Spleen (tissue), 11 donors: ENCODE measurements around the gene TXNL4A. TPM values are rescaled to one million over a fixed set of nuclear protein-coding genes. Genes with fewer than 3 reads are reported as not detected.
A peak's percentile ranks its signal among the peaks of the same experiment; 100 is the strongest.

ENCODE experiments used
- DNase-seq: peaks from one replicate; pipeline ENCODE4 v3.0.0-alpha.2; 2020
- H3K27ac ChIP-seq, 8 donors: fragments of 200-600 bp; sonication (generic) in 7 of 8; 1 replicate in 4 of 8; 2 replicates in 4 of 8; pipeline versions ENCODE4 v1.5.0 to v1.8.0; 2016 to 2021; ENCODE audit warnings: inconsistent platforms in 4 of 8, mild to moderate bottlenecking in 4 of 8, moderate library complexity in 1 of 8
- H3K27me3 ChIP-seq, 7 donors: fragments of 200-600 bp; sonication (generic) in 6 of 7; replicated peaks in 1 of 7; 1 replicate in 4 of 7; 2 replicates in 3 of 7; pipeline versions ENCODE4 v1.5.0 to v1.8.0; 2016 to 2021; ENCODE audit warnings: inconsistent platforms in 3 of 7, mild to moderate bottlenecking in 1 of 7
- H3K36me3 ChIP-seq, 6 donors: fragments of 200-600 bp; sonication (generic) in 5 of 6; 1 replicate in 4 of 6; 2 replicates in 2 of 6; pipeline versions ENCODE4 v1.5.0 to v1.8.0; 2016 to 2021; ENCODE audit warnings: inconsistent platforms in 2 of 6
- H3K4me1 ChIP-seq, 6 donors: fragments of 200-600 bp; sonication (generic) in 5 of 6; 1 replicate in 3 of 6; 2 replicates in 3 of 6; pipeline versions ENCODE4 v1.5.0 to v1.8.0; 2016 to 2021; ENCODE audit warnings: inconsistent platforms in 3 of 6
- H3K4me3 ChIP-seq, 8 donors: fragments of 200-600 bp; sonication (generic) in 7 of 8; 1 replicate in 4 of 8; 2 replicates in 4 of 8; pipeline versions ENCODE4 v1.5.0 to v1.8.0; 2016 to 2021; ENCODE audit warnings: inconsistent platforms in 4 of 8, mild to moderate bottlenecking in 4 of 8, moderate library complexity in 2 of 8
- H3K9me3 ChIP-seq, 8 donors: fragments of 200-600 bp; sonication (generic) in 7 of 8; 1 replicate in 4 of 8; 2 replicates in 4 of 8; pipeline versions ENCODE4 v1.5.0 to v1.8.0; 2016 to 2021; ENCODE audit warnings: inconsistent platforms in 4 of 8
- CTCF ChIP-seq, 11 experiments: fragments of 200-600 bp in 7 of 11; fragments of 450-650 bp in 4 of 11; sonication (generic) in 4 of 11; IDR thresholded peaks in 8 of 11; conservative IDR thresholded peaks in 3 of 11; 1 replicate in 7 of 11; 2 replicates in 4 of 11; pipeline versions ENCODE4 v1.4.0 to v1.8.0; 2016 to 2021; ENCODE audit warnings: antibody characterized with exemption in 11 of 11, inconsistent platforms in 4 of 11, mild to moderate bottlenecking in 1 of 11
- POLR2A ChIP-seq, 3 donors: fragments of 450-650 bp; IDR thresholded peaks; one replicate each; pipeline ENCODE4 v1.5.1; 2017; ENCODE audit warnings: antibody characterized with exemption in 3 of 3, mild to moderate bottlenecking in 1 of 3
- POLR2AphosphoS5 ChIP-seq, 3 donors: sonication (generic); formaldehyde crosslinking; IDR thresholded peaks; one replicate each; pipeline ENCODE4 v1.5.1; 2017; ENCODE audit warnings: antibody characterized with exemption in 3 of 3
- WGBS, 5 donors: extraction: QIAGEN DNeasy Blood & Tissue Kit in 3 of 5; methylation state at CpG; one replicate each; pipeline versions ENCODE4 v1.1.5 to v1.1.7; 2013 to 2018; 5-methylcytosine and 5-hydroxymethylcytosine counted together
- intact Hi-C: fragments of 100-400 bp; cut with DNase I; formaldehyde crosslinking; loops from one replicate; pipeline ENCODE4 v1.15.0; 2023; ENCODE audit warnings: low total_unique reads
- polyA plus RNA-seq, 3 donors: library from polyadenylated mRNA; stranded (reverse); fragments of 200-250 nt; gene quantifications; one replicate each; pipeline ENCODE4 v1.2.1, GENCODE V29; 2013
- total RNA-seq, 7 donors: library from RNA; depleted of rRNA in 3 of 7; stranded (reverse); fragments of >200 nt in 3 of 7; fragmentation: NEBNext Ultra II Directional in 4 of 7; extraction: Animal tissue kit (Norgen Biotek cat#: 25700) in 4 of 7; gene quantifications; one replicate each; pipeline versions ENCODE4 v1.1.0 to v1.2.1, GENCODE V29; 2016 to 2021
- donor health status: healthy with polysubstance abuse.
- donor health status: DM: no; HTN: no; CAD: no; lungs with moderate emphysema.
- donor health status: DM: no; HTN: no; CAD: no.
- donor health status: Bipolar disorder and iron deficiency.
- donor health status: healthy.
- donor health status: DM: no; HTN: no; CAD: no.
- donor health status: DM: yes; HTN: yes; CAD: no.

Gene TXNL4A
- total and polyA plus RNA-seq, 10 donors, result 20.7 to 98.5 (median 69.3) TPM

- peak; percentile 67 for DNase-seq
Observed at GRCh38 chr18:79943608-79944125, 44.7 kb downstream of the TXNL4A start.

GRCh38 chr18:79942786-79943607, 45.4 kb downstream of the TXNL4A start:
- Histone ChIP-seq H3K27me3 (no peaks in the 10 kb centered on the region), H3K9me3 (no peaks in the 10 kb centered on the region), H3K27ac (peak overlapping the region in 1 of 8 donors; percentile 1), H3K4me1 (peaks cover 9 to 74% (median 37%) of the 10 kb centered on the region in 6 donors), H3K4me3 (no peak overlapping the region), H3K36me3 (peaks cover 0 to 87% (median 42%) of the 10 kb centered on the region in 6 donors)
- intact Hi-C loops, result loop anchor here (10.0 kb wide), 1 partner anchor 258 kb away; no protein-coding TSS in a partner anchor
- peak; percentile 68 for DNase-seq
- WGBS, 5 donors, result 86 to 93% (median 92%) methylated on average over 28 to 31 of the region's 31 CpGs
- TF ChIP-seq POLR2AphosphoS5 (IDR thresholded peaks at IDR 0.05) (no peak), CTCF (IDR thresholded peaks at IDR 0.05 in 8 of 11, conservative IDR thresholded peaks at IDR 0.05 in 3 of 11) (no peak), POLR2A (IDR thresholded peaks at IDR 0.05) (no peak)

More at GRCh38 chr18:79943608-79944125, 44.7 kb downstream of the TXNL4A start:
- intact Hi-C loops, result loop anchor here (10.0 kb wide), 1 partner anchor 259 kb away; no protein-coding TSS in a partner anchor
- H3K27me3 ChIP-seq, result no peaks in the 10 kb centered on the region
- 86 to 99% (median 96%) methylated on average over 10 to 20 of the region's 20 CpGs for WGBS, 5 donors
- H3K4me1 ChIP-seq, result peaks cover 10 to 74% (median 43%) of the 10 kb centered on the region in 6 donors
- no peak overlapping the region for H3K4me3 ChIP-seq
- TF ChIP-seq CTCF (IDR thresholded peaks at IDR 0.05 in 8 of 11, conservative IDR thresholded peaks at IDR 0.05 in 3 of 11), result no peak
- TF ChIP-seq POLR2AphosphoS5 (IDR thresholded peaks at IDR 0.05), result no peak
- TF ChIP-seq POLR2A (IDR thresholded peaks at IDR 0.05), result no peak
- H3K27ac ChIP-seq, result peak overlapping the region in 3 of 8 donors; percentile 2 to 37 (median 4)
- H3K36me3 ChIP-seq, result peaks cover 0 to 87% (median 39%) of the 10 kb centered on the region in 6 donors
- no peaks in the 10 kb centered on the region for H3K9me3 ChIP-seq

GRCh38 chr18:79942211-79942610, 46.2 kb downstream of the TXNL4A start:
- no peak overlapping the region for H3K27ac ChIP-seq
- peak; percentile 41 for DNase-seq
- intact Hi-C loops, result loop anchor here (10.0 kb wide), 1 partner anchor 257 kb away; no protein-coding TSS in a partner anchor
- H3K4me1 ChIP-seq, result peaks cover 9 to 66% (median 32%) of the 10 kb centered on the region in 6 donors
- peaks cover 0 to 87% (median 49%) of the 10 kb centered on the region in 6 donors for H3K36me3 ChIP-seq
- no peak for TF ChIP-seq CTCF (IDR thresholded peaks at IDR 0.05 in 8 of 11, conservative IDR thresholded peaks at IDR 0.05 in 3 of 11)
- TF ChIP-seq POLR2A (IDR thresholded peaks at IDR 0.05), result no peak
- no peak for TF ChIP-seq POLR2AphosphoS5 (IDR thresholded peaks at IDR 0.05)
- 92 to 97% (median 96%) methylated on average over 7 of the region's 7 CpGs for WGBS, 5 donors
- no peaks in the 10 kb centered on the region for H3K27me3 ChIP-seq
- H3K4me3 ChIP-seq, result no peak overlapping the region
- peaks cover 0 to 5% (median 0%) of the 10 kb centered on the region in 8 donors for H3K9me3 ChIP-seq
